AG04450 (cell line): ENCODE results near the gene GNAI1. TPM values are rescaled to one million over a fixed set of nuclear protein-coding genes. Genes with fewer than 3 reads are reported as not detected.

Experiments used
- CTCF ChIA-PET: fragments of 300-600, 350-600 bp; formaldehyde crosslinking; extraction: SDS; loops from one replicate; lab custom pipeline; 2022; ENCODE audit warnings: antibody characterized with exemption, inconsistent platforms; lab: Charles Lee
- POLR2A ChIA-PET: fragments of 350-600 bp; formaldehyde crosslinking; extraction: SDS; loops from one replicate; lab custom pipeline; 2021; ENCODE audit warnings: antibody characterized with exemption, inconsistent platforms; lab: Yijun Ruan, JAX
- DNase-seq: peaks from one replicate; pipeline ENCODE4 v3.0.0-alpha.2; 2011; ENCODE audit warnings: low read depth, low spot score
- H3K27ac ChIP-seq: one replicate; pipeline ENCODE4 v1.5.1; 2012; ENCODE audit warnings: low read depth, low read length, control low read depth
- H3K27me3 ChIP-seq: one replicate; pipeline ENCODE4 v1.6.0; 2012; ENCODE audit warnings: low read length; ENCODE audit not compliant: control insufficient read depth, insufficient read depth
- H3K4me3 ChIP-seq: 2 replicates; pipeline ENCODE4 v1.5.1; 2011; ENCODE audit warnings: mild to moderate bottlenecking, low read depth, low read length, control low read depth
- H3K9me3 ChIP-seq: 2 replicates; pipeline ENCODE4 v1.5.1; 2012; ENCODE audit warnings: low read length; ENCODE audit not compliant: control insufficient read depth, insufficient read depth
- CTCF ChIP-seq: IDR thresholded peaks from 2 replicates; pipeline ENCODE4 v1.5.1; 2011; ENCODE audit warnings: low read depth, low read length, control low read depth, inconsistent platforms
- polyA plus RNA-seq: library from polyadenylated mRNA; depleted of rRNA; stranded (reverse); fragments of >200 nt; gene quantifications from 2 replicates; pipeline ENCODE4 v1.2.3, GENCODE V29; 2011

The GNAI1 gene
- polyA plus RNA-seq, 1 experiment = 56.2 TPM

DNA sequence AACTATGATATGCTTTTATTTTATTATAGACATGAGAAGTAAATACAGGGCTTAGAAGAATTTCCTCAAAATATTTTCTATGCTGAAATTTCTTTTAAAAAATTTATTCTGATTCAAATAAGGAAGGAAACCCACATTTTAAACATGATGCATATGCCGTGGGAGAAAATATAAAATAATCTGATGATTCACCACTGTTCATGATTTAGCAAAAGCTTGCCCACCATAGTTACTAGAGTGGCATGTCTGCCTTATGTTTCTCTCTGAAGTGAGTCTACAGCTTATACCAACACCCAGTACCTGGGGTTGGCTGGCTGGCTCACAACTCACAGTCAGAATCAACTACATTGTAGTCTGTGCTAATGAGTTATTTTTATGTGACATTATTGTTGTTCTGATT is 102.0 kb downstream of the GNAI1 start:
- no peaks in the 10 kb centered on the region for H3K27me3 ChIP-seq
- H3K9me3 ChIP-seq = no peaks in the 10 kb centered on the region
- no peak overlapping the region for H3K27ac ChIP-seq
- no peak overlapping the region for H3K4me3 ChIP-seq
- DNase-seq = no peak
- ChIA-PET CTCF (no interaction called here), POLR2A (no interaction called here)
- TF ChIP-seq CTCF = no peak

- ChIA-PET CTCF (no interaction called here), POLR2A (no interaction called here)
- no peak for DNase-seq
- H3K4me3 ChIP-seq = no peak overlapping the region
- TF ChIP-seq CTCF = no peak
- no peaks in the 10 kb centered on the region for H3K27me3 ChIP-seq
- no peaks in the 10 kb centered on the region for H3K9me3 ChIP-seq
- H3K27ac ChIP-seq = no peak overlapping the region
Measured at GRCh38 chr7:80240265-80241025, 105.8 kb downstream of the GNAI1 start.

GRCh38 chr7:80241671-80242070 is 107.0 kb downstream of the GNAI1 start:
- Histone ChIP-seq H3K9me3 (no peaks in the 10 kb centered on the region), H3K27ac (no peak overlapping the region), H3K4me3 (no peak overlapping the region), H3K27me3 (no peaks in the 10 kb centered on the region)
- TF ChIP-seq CTCF = no peak
- no peak for DNase-seq
- ChIA-PET POLR2A (no interaction called here), CTCF (no interaction called here)

DNA sequence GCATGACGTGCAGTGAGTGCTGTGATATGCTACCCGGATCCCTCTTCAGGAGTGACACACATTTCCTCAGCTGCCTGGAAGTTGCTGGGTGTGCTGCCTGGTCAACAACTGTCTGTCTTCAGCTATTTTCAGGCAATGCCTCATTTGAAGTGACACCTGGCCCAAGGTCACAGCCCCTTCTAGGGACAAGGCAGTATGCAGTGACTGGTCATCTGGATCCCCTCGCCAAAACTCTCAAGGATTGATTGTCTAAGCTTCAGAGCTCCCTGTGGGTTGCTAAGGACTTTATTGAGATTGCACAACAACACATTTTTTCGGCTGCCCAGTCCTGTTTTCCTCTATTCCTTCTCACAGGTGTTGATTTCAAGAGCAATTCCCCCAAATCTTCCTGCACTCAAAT is 108.8 kb downstream of the GNAI1 start:
- Histone ChIP-seq H3K27ac (no peak overlapping the region), H3K27me3 (no peaks in the 10 kb centered on the region), H3K9me3 (no peaks in the 10 kb centered on the region), H3K4me3 (no peak overlapping the region)
- CTCF ChIA-PET = interaction anchor here (0.6 kb wide), 1 partner anchor 115 kb away, joined by 3 read pairs; no protein-coding TSS in a partner anchor
- TF ChIP-seq CTCF = no peak
- no peak for DNase-seq
- POLR2A ChIA-PET = no interaction called here

- no peak for TF ChIP-seq CTCF
- Histone ChIP-seq H3K9me3 (no peaks in the 10 kb centered on the region), H3K4me3 (no peak overlapping the region), H3K27ac (no peak overlapping the region), H3K27me3 (no peaks in the 10 kb centered on the region)
- no peak for DNase-seq
- CTCF ChIA-PET = no interaction called here
- POLR2A ChIA-PET = interaction anchor here (0.6 to 0.7 kb wide), 2 partner anchors 41 to 110 kb away, joined by 3 read pairs; no protein-coding TSS in a partner anchor
Measured at GRCh38 chr7:80244206-80244916, 109.7 kb downstream of the GNAI1 start.
